NCI-H345 treated with DMSO at 0.1 percent for 48 hours (cell line): ENCODE data around the gene TSPAN18.

Experiments used
- DNase-seq: peaks from one replicate; lab custom pipeline; 2025; ENCODE audit not compliant: unreplicated experiment; lab: John Stamatoyannopoulos, UW

The TSPAN18 gene

GRCh38 chr11:44912270-44912987, 185.7 kb downstream of the TSPAN18 start:
- DNase-seq: no peak

DNA sequence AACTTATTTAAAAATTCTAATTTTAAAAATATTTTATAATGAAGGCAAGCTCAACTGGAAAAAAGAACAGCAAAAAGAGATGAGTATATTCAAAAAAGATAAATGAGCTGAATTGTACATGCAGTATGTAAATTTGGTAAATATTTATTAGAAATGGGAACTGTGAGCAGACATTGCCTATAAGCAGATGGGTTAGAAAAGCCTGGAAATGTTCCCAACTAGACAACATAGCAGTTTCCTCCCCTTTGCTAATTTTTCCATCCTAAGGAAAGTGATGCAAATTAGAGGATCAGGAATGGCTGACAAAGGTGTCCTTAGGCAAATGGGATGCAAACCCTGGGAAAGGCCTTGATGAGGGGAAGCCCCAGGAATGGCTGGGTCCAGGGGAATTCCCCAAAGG, 186.7 kb downstream of the TSPAN18 start:
- no peak for DNase-seq

DNA sequence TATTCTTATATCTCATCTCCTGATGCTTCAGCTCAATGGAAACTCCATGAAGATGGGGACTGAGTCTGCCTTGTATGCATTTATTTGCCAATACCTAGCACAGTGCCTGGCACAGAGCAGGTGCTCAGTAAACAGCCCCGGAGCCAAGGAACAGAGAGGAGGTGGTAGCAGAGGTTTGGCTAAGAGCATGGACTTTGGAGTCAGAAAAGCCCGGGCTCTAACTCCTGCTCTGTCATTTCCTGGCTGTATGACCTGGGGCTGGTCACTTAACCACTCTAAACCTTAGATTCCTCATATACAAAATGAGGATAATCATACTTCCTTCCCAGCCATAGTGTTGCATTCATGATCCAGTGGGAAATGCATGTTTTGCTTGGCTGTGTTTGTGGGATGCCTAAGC, 187.3 kb downstream of the TSPAN18 start:
- no peak for DNase-seq

GRCh38 chr11:44915004-44915403, 188.2 kb downstream of the TSPAN18 start:
- no peak for DNase-seq

DNA sequence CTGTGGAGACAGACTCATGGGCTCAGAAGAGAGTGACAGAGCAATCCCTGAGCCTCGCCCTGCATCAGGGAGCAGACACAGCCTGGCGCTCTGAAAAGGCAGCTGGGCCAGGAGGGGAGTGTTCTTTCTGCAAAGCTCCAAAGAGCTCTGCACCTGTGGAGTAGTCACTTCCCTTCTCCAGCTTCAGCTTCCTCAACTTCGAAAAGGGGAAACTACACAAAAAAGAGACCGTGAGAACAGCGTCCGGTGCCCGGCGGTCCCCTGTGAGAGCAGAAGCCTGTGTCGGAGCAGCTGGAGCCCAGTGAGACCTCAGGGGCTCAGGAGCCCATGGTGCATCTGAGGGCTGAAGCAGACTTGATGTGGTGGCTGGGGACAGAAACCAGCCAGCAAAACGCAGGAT, 188.9 kb downstream of the TSPAN18 start:
- DNase-seq: no peak

DNA sequence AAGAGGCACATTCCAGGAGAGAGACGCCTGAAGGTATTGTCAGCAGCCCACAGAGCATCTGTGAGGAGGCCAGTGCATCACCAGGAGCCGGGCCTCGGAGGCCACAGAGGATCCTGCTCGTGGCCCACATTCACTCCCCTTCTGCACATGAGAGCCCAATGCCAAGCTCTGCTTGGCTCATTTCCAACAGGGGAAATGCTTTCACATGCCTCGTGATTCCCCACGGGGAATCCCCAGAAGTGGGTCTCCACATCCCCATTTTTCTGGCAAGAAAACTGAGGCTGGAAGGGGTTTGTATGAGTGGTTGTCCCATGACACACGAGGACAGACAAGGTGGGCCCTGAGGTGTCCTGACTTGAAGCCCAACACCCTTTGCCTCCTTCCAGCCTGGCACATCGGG, 189.6 kb downstream of the TSPAN18 start:
- DNase-seq: no peak

- DNase-seq: no peak
Measured at GRCh38 chr11:44916801-44917385, 190.1 kb downstream of the TSPAN18 start.

DNA sequence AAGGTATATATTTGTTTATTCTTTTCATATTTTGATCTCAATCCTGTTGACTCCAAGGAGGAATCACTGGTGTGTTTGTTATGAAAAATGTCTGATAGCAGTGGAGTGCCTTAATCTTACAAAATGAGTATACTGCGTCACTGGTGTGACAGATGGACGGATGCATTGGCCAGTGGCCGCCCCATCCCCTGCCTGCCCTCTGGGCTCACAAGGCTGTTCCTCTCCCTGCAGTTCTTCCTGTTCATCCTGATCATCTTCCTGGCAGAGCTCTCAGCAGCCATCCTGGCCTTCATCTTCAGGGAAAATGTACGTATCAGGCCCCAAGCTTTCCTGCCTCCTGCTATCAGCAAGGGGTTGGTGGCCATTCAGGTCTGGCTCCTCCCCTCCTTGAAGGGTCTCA, 191.0 kb downstream of the TSPAN18 start:
- no peak for DNase-seq

- no peak for DNase-seq
Measured at GRCh38 chr11:44920451-44920850, 193.7 kb downstream of the TSPAN18 start.

DNA sequence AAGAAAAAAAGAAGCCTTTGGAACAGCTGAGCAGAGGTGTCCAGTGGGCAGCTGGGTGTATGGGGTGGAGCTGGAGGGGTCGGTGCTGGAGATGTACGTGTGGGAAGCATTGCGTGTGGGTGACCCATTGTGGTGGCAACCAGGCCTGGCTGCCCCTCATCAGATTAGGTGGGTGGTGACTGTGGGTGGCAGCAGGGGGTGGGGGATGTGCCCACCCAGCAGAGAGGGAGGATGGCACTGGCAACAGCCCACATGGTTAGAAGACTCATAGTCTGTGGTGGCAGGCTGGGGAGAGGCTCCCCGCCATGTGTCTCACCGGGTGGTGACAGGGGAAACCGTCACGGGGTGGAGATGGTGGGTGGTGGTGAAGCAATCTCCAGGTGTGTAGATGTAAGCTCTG, 196.4 kb downstream of the TSPAN18 start:
- no peak for DNase-seq

DNA sequence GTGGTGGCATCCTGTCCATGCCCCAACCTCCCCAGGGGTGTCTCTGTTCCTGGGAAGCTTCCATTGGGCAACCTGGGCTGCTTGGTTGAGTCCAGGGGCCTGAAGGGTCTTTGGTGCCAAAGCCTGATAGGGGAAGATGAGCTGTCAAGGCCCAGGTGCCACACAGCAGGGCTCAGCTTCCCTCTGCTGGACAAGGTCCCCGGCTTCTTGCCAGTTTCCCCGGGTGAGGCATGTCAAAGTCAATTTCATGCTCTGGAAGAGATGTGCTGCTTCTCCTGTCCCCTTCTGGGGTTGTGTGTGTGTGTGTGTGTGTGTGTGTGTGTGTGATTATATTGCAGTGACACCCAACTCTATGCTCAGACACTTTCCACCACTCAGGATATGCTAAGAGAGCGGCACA, 197.0 kb downstream of the TSPAN18 start:
- DNase-seq: no peak

- DNase-seq: no peak
Measured at GRCh38 chr11:44926036-44926435, 199.3 kb downstream of the TSPAN18 start.

GRCh38 chr11:44927174-44927661, 200.5 kb downstream of the TSPAN18 start:
- DNase-seq: peak; percentile 83

DNA sequence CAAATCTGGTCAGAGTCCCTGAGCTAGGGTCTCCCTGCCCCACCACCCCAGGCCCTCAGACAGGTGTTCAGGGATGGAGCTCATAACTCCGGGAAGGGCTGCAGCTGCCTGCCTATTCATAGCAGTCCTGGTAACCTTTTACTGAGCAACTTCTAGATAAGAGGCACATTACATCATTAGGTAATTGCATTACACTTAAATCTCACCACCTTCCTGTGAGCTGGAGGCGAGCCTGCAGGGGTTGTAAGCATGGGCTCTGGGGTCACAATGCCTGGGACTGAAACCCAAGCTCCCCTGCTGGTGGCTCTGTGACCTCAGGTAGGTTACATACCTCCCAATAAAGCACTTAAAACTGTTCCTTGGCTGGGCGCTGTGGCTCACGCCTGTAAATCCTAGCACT, 201.4 kb downstream of the TSPAN18 start:
- DNase-seq: no peak

DNA sequence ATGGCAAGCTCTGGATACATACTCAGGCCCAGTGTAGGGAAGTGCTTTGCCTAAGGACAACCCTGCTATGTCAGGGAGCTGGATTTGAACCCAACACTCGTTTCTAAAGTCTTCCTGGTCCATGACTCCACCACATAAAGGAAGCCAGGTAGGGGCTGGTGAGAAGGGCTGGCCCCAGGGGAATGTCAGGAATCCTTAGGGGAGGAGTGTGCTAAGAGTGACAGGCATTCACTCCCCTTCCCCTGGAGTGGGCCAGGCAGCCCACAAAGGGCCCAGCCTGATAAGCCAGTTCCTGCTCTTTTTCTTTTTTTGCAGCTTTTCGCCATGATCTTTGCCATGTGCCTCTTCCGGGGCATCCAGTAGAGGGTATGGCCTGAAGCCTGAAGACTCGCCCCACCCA, 202.1 kb downstream of the TSPAN18 start:
- no peak for DNase-seq

DNA sequence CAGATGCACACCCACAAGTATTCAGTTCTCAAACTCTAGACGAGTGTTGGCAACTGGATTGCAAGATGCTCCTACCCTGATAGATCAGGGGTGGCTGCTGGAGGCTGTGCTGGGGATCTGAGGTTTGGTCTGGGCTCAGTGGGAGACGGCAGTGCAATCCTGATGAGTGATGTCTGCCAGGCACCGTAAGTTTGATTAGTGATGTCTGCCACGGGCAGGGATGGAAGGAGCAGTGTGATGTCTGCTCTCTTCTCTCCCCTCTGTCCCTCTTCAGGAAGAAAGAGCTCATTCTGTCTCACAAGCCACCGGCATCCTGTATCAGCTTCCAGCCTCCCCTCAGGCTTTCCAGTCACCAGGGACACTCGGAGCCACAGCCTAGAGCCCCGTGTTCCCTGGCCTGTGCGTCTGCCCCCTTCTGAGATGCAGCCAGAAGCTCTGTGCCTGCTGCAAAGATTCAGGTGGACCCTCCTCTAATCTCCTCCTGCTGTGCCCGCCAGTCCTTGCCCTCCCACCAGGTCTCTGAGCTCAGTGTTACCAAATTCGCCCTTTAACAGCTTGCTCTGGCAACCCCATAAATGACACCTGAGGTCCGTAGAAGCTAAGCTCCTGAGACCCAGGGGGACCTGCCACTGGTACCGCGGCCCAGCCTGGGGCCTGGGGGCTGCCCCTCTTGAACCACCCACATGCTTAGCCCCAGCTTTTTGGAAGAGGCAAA, 204.0 kb downstream of the TSPAN18 start:
- no peak for DNase-seq

GRCh38 chr11:44931466-44931865, 204.7 kb downstream of the TSPAN18 start:
- DNase-seq: no peak

- no peak for DNase-seq
Measured at GRCh38 chr11:44934110-44934509, 207.3 kb downstream of the TSPAN18 start.

GRCh38 chr11:44934735-44935250, 208.0 kb downstream of the TSPAN18 start:
- no peak for DNase-seq

DNA sequence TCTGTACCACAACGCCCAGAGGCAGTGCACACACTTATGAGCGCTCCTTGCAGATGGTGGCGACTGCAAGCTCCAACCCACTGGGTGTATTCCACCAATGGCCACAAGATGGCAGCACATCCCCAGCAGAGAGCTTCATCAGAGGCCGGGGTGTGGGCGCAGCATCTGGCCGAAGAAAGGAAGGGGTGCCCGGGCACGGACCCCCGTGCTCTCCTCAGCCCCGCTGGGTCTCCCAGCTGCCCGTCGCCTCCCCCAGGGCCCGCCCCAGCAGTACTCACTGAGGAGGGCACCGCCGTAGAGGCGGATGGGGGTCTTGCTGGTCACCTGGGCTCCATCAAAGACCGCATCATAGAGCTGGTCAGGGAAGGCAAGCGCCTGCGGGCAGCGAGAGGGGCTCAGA, 209.8 kb downstream of the TSPAN18 start:
- peak; percentile 42 for DNase-seq

DNA sequence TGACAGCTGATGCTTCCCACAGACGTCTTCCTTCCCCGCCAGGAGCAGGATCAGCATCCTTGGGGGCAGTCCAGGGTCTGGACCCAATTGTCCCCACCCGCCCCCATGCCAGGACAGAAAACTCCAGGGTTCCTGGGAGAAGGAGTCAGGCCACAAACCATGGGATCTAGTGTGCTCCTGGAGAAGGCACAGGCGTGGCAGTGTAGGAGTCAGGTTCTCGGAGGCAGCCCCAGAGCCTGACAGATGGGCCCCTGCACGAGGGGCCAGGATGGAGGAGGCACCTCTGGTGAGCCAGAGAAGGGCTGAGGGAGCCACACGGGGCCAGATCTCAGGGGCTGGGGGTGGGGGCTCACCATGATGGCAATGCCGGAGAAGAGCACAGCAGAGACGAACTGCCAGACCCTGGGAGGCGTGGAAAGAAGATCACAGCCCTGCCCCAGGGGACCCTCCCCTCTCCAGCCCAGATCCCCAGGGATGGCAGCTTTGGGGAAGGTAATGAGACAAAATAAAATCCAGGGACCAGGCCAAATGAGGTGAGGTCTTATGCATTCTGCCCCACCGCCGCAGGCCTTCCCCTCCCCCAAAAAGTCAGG, 210.3 kb downstream of the TSPAN18 start:
- DNase-seq: no peak
